Measurements from ENCODE around the gene MAP1B.

The MAP1B gene

GRCh38 chr5:72237879-72238278 lies 130.6 kb downstream of the MAP1B start:
- Histone ChIP-seq H3K36me3 (replicated peaks; ENCODE audit: insufficient read depth, low read length) (0 out of 2 replicates have a peak, but pooled peaks cover 3% of the 10 kb centered on the region), H3K79me2 (ENCODE audit: low read length) (peaks cover 3% of the 10 kb centered on the region; the same call in 1 of the 2 replicates), H3K27me3 (replicated peaks; ENCODE audit: insufficient read depth, low read length) (no peaks in the 10 kb centered on the region), H4K20me1 (ENCODE audit: insufficient read depth, low read length) (no peaks in the 10 kb centered on the region), H3K4me2 (ENCODE audit: low read depth, low read length) (no peak overlapping the region), H2AFZ (ENCODE audit: low read length) (no peak overlapping the region), H3K27ac (ENCODE audit: low read length) (no peak overlapping the region), H3F3A (ENCODE audit: insufficient read depth, low read length) (no peaks in the 10 kb centered on the region), H3K9me2 (replicated peaks; ENCODE audit: insufficient read depth, low read length) (no peaks in the 10 kb centered on the region), H3K4me3 (ENCODE audit: low read length) (no peak overlapping the region), H3K9me3 (replicated peaks; ENCODE audit: insufficient read depth, low read length) (no peaks in the 10 kb centered on the region), H3K4me1 (ENCODE audit: low read length) (no peaks in the 10 kb centered on the region), H3K9ac (ENCODE audit: low read length) (no peak overlapping the region)
- DNase-seq = no peak
- TF ChIP-seq CTCF (IDR thresholded peaks at IDR 0.05; ENCODE audit: low read length) (no peak), EZH2phosphoT487 (IDR thresholded peaks at IDR 0.05; ENCODE audit: low read length) (no peak), EZH2 (optimal IDR thresholded peaks at IDR 0.05; ENCODE audit: low read depth, low read length) (no peak)

- Histone ChIP-seq H3K9ac (ENCODE audit: low read length) (no peak overlapping the region), H3K9me3 (replicated peaks; ENCODE audit: insufficient read depth, low read length) (no peaks in the 10 kb centered on the region), H4K20me1 (ENCODE audit: insufficient read depth, low read length) (no peaks in the 10 kb centered on the region), H3F3A (ENCODE audit: insufficient read depth, low read length) (no peaks in the 10 kb centered on the region), H2AFZ (ENCODE audit: low read length) (no peak overlapping the region), H3K27me3 (replicated peaks; ENCODE audit: insufficient read depth, low read length) (no peaks in the 10 kb centered on the region), H3K4me3 (ENCODE audit: low read length) (no peak overlapping the region), H3K27ac (ENCODE audit: low read length) (no peak overlapping the region), H3K79me2 (ENCODE audit: low read length) (peaks cover 5% of the 10 kb centered on the region; the same call in 1 of the 2 replicates), H3K4me2 (ENCODE audit: low read depth, low read length) (no peak overlapping the region), H3K36me3 (replicated peaks; ENCODE audit: insufficient read depth, low read length) (0 out of 2 replicates have a peak, but pooled peaks cover 3% of the 10 kb centered on the region), H3K9me2 (replicated peaks; ENCODE audit: insufficient read depth, low read length) (no peaks in the 10 kb centered on the region), H3K4me1 (ENCODE audit: low read length) (no peaks in the 10 kb centered on the region)
- TF ChIP-seq EZH2phosphoT487 (IDR thresholded peaks at IDR 0.05; ENCODE audit: low read length) (no peak), CTCF (IDR thresholded peaks at IDR 0.05; ENCODE audit: low read length) (no peak), EZH2 (optimal IDR thresholded peaks at IDR 0.05; ENCODE audit: low read depth, low read length) (no peak)
- DNase-seq = no peak
These were observed 131.6 kb downstream of the MAP1B start for GRCh38 chr5:72238712-72239445.

GRCh38 chr5:72241346-72242003 lies 134.2 kb downstream of the MAP1B start:
- TF ChIP-seq CTCF (IDR thresholded peaks at IDR 0.05; ENCODE audit: low read length) (no peak), EZH2 (optimal IDR thresholded peaks at IDR 0.05; ENCODE audit: low read depth, low read length) (no peak), EZH2phosphoT487 (IDR thresholded peaks at IDR 0.05; ENCODE audit: low read length) (no peak)
- Histone ChIP-seq H3K9me2 (replicated peaks; ENCODE audit: insufficient read depth, low read length) (no peaks in the 10 kb centered on the region), H3F3A (ENCODE audit: insufficient read depth, low read length) (no peaks in the 10 kb centered on the region), H3K36me3 (replicated peaks; ENCODE audit: insufficient read depth, low read length) (no peaks in the 10 kb centered on the region), H3K27ac (ENCODE audit: low read length) (no peak overlapping the region), H3K27me3 (replicated peaks; ENCODE audit: insufficient read depth, low read length) (no peaks in the 10 kb centered on the region), H2AFZ (ENCODE audit: low read length) (no peak overlapping the region), H3K79me2 (ENCODE audit: low read length) (peaks cover 5% of the 10 kb centered on the region; the same call in 1 of the 2 replicates), H3K4me1 (ENCODE audit: low read length) (peaks cover 16% of the 10 kb centered on the region), H3K4me3 (ENCODE audit: low read length) (no peak overlapping the region), H3K4me2 (ENCODE audit: low read depth, low read length) (no peak overlapping the region), H3K9me3 (replicated peaks; ENCODE audit: insufficient read depth, low read length) (no peaks in the 10 kb centered on the region), H4K20me1 (ENCODE audit: insufficient read depth, low read length) (0 out of 2 replicates have a peak, but pooled peaks cover 6% of the 10 kb centered on the region), H3K9ac (ENCODE audit: low read length) (no peak overlapping the region)
- DNase-seq = no peak

Data from MM.1S (cell line).